GM18861 (cell line): Measurements from ENCODE around the gene CSRP3.

ENCODE experiments used
- ATAC-seq: cut with Tn5 transposase; IDR thresholded peaks from one replicate; pipeline ENCODE4 v1.9.1; 2021; ENCODE audit not compliant: unreplicated experiment

CSRP3 gene

GRCh38 chr11:19226378-19227195 is 24.8 kb upstream of the CSRP3 start:
- ATAC-seq = no peak

DNA sequence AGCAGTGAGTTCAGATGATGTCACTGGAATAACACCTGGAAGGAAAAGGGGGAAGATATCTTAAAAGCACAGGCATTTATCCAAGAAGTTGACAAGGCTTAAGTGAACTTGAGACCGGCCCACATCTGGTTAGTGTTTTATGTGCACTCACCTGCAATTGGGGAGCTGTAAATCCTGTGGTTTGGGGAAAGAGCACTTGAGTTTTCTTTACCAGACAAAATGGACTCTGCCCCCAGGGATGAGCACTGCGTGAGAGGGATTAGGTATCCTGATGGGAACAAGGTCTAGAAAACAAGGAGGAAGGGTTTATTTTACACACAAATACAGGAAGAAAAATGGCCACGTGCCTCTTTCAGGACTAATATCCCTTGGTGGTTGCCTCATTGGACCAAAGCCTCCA is 23.8 kb upstream of the CSRP3 start:
- ATAC-seq = no peak

DNA sequence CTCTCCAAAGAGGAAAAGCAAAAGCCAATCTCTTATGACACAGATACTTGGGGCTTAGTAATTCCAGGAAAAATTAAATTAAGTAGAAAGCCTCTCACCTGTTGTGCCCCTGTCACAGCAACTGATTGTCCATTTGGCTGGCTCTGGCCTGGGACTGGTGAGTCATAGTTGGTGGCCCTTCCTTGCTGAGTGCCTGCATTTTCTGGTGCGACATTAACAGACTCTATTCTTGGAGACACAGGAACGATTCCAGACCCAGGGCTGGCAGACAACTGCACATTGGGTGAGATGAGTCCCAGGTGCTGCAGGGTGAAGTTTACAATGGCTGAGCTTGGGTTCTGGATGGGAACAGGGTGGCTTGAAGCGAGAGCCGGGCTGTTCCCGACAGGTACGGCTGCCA is 23.3 kb upstream of the CSRP3 start:
- ATAC-seq = no peak

DNA sequence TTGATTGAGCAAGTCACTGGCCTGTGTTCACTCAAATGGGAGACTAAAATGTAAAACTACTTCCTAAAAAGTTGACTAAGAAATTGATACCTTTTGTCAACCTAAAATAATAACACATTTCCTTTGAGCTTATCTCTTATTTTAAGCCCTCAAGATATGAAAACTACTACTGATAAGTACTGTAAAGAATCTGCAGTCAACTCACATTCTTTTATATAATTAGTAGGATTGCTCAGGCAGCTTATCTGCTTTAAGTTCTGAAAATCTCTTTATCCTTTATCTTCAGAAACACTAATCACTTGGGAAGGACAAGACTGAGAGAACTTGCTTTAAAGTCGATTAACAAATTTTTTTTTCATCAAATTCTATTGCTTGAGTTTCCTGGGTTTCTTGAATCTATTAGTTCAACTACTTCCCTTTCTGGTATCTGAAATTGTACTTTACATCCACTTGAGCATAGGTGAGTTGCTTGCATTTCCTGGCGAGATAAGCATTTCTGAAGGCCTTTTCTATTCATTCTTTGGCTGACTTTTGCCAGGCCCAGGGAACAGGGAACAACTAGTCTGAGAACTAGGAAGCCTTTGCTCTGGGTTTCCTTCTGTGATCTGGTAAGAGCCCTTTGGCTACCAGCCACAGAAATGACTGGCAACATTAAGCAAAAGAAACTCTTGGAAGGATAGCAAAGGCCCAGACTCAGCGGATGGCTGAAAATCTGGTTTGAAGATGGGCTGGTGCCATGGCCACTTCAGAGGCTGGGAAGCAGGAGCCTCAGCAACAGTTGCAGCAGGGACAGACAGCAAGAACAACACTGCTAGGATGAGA is 19.3 kb upstream of the CSRP3 start:
- no peak for ATAC-seq

GRCh38 chr11:19218786-19219460 is 17.1 kb upstream of the CSRP3 start:
- no peak for ATAC-seq

DNA sequence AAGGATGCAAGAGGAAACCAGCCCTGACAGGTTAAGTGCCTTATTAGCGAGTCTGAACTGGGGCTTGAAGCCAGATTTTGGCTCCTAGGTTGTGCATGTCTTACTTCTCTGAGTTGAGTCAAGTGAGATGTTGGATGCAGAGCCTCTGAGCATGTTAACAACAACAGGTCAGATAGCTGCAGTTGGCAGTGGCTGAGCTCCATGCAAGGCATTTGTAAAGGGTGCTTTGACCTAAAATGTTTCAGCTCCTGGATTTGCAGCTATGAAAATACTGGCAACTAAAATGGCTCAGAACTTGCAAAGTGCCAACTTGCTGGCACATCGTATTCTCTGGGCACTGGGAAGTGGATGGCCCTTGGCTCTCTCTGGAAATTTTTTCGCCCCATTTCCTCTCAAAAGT is 16.4 kb upstream of the CSRP3 start:
- no peak for ATAC-seq

- no peak for ATAC-seq
These were observed 15.1 kb upstream of the CSRP3 start for GRCh38 chr11:19216709-19217374.

DNA sequence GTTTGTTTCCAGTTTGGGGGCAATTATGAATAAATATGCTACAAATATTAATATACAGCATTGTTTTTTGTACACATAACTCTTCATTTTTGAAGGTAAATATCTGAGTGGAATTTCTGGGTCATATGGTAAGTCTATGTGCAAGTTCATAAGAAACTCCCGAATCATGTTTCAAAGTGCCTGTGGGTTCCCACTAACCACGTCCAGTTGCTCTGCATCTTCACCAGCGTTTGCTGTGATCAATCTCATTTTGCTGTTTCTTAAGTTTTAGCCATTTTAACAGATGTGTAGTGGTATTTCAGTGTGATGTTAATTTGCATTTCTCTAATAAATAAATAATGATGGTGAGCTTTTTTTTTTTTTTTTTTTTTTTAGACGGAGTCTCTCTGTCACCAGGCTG is 14.2 kb upstream of the CSRP3 start:
- no peak for ATAC-seq

DNA sequence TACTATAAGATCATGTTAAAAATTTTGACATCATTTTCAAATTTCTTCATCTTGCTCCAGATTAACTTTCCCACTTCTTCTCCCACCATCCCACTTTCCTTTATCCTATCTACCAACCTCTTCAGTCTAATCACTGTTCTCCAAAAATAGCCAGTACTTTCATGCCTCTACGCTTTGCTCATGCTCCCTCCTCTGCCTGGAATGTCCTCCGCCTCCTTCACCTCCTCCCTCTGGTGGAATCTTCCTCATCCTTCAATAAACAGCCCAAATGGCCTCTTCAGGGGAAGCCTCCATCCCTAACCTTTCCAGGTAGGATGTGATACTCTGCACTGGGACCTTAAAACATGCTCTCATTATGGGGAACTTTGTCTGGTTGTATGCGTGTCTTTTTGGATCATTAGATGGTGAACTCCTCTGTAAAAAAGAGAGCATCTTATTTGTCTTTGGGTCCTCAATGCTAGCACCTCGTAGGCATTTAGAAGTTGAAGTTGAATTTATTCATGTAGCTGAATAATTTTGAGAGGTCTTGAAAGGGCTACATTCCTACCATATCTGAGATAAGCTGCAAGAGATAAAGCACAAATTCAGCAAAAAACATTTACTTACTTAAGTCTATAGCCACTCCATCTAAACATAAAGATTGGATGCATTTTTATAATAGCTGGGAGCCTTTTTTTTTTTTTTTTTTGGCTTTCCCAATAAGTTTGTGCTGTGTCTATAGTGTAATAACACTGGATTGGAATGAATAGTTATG is 8.0 kb upstream of the CSRP3 start:
- ATAC-seq = no peak

- no peak for ATAC-seq
These were observed 7.3 kb upstream of the CSRP3 start for GRCh38 chr11:19208959-19209546.

- ATAC-seq = no peak
These were observed 6.4 kb upstream of the CSRP3 start for GRCh38 chr11:19208181-19208580.

GRCh38 chr11:19204836-19205235 is 3.1 kb upstream of the CSRP3 start:
- no peak for ATAC-seq

GRCh38 chr11:19200410-19201201 is 1.2 kb downstream of the CSRP3 start:
- ATAC-seq = no peak

DNA sequence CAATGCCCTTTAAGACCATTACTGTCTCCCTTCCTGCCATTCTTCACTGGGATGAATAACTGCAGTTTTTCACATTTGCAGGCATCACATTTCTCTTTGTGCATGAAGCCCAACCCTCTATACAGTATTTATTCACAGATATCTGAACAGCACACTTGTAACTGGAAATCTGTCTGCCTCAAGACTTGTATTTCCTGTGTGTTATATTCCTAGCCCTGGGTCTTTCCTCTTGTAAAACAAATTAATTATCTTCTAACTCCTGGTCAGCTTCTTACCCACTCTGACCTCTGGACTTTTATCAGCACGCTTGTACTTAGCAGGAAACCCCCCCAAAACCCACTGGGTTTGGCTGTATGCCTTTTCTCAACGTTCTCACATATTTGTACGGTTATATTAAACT is 2.0 kb downstream of the CSRP3 start:
- ATAC-seq = no peak

- ATAC-seq = no peak
These were observed 2.7 kb downstream of the CSRP3 start for GRCh38 chr11:19199048-19199447.

GRCh38 chr11:19196432-19196831 is 5.4 kb downstream of the CSRP3 start:
- no peak for ATAC-seq

DNA sequence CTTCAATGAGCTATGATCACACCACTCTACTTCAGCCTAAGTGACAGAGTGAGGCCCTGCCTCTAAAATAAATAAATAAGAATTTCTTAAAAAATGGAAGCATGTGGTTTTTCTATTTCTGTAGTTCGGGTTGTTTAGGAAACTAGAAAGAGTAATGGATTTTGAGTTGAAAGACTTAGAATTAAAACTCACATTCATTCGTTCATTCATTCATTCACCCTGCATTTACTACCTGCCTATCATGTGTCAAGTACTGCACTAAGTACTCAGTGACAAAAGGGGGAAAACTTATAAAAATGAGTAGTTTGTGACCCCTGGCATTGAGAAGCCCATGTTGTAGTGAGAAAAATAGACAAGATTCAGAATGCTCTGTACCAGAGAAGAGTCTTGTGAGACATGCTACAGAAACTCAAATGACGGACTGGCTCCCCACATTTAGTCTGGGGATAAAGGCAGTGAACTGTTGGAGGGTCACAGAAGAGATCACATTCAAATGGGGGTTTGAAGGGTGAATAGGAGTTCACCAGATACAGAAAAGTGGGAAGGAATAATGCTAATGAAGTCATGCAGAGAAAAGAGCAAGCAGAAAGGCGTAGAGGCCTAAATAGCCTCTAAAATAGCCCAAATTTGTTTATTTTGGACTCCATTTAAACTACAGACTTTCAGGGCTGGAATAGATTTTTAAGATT is 7.0 kb downstream of the CSRP3 start:
- no peak for ATAC-seq

DNA sequence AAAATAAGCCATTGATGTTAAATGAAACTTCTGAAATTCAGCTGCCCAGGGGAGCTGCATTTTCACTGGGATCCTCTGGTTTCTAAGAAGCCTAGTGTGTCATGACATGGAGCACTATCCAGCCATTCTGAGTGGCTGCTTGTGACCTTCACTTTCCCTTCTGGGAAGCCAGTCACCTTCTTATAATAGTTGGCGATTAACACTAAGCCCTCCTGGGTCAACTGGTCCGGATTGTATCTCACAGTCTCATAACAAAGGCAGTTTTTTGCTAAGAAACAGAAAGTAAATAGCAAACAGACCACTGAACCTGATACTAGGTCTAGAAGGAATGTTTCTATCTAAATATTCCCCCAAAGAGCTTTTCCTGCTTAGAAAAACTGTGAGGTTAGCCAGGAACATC is 7.9 kb downstream of the CSRP3 start:
- no peak for ATAC-seq
